ENCODE results near the gene DDX5.

DNA sequence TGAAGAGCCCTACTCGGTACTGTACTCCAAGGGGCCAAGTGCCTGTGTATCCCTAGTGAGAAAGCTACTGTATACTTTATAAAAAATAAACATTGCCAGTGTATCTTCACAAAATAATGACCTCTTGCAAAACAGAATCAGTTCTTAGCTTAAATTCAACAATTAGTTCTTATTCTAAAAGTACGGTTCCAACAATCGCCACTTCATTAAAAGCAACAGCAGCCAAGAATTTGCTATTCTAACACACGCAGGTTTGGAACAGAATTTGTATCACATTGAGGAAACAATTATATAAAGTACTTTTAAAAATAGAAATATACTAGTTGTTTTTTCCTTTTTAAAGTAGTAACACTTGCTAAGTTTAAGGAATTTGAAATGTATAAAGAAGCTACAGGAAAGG, 49.2 kb upstream of the DDX5 start:
- TF ChIP-seq, protein P1, sequence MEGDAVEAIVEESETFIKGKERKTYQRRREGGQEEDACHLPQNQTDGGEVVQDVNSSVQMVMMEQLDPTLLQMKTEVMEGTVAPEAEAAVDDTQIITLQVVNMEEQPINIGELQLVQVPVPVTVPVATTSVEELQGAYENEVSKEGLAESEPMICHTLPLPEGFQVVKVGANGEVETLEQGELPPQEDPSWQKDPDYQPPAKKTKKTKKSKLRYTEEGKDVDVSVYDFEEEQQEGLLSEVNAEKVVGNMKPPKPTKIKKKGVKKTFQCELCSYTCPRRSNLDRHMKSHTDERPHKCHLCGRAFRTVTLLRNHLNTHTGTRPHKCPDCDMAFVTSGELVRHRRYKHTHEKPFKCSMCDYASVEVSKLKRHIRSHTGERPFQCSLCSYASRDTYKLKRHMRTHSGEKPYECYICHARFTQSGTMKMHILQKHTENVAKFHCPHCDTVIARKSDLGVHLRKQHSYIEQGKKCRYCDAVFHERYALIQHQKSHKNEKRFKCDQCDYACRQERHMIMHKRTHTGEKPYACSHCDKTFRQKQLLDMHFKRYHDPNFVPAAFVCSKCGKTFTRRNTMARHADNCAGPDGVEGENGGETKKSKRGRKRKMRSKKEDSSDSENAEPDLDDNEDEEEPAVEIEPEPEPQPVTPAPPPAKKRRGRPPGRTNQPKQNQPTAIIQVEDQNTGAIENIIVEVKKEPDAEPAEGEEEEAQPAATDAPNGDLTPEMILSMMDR (IDR thresholded peaks at IDR 0.05; ENCODE audit: insufficient read depth, low read depth, low read length), result no peak
- TF ChIP-seq EZH2 (IDR thresholded peaks at IDR 0.05; ENCODE audit: insufficient read depth, low read length), result no peak
